Fibroblast of peridontal ligament (primary cell): ENCODE data around the gene ITPR1.

Experiments used
- DNase-seq: peaks from one replicate; pipeline ENCODE4 v3.0.0-alpha.2; 2010; ENCODE audit errors: extremely low read depth

The ITPR1 gene

GRCh38 chr3:4780545-4780957, 287.4 kb downstream of the ITPR1 start:
- no peak for DNase-seq

GRCh38 chr3:4782095-4782494, 288.9 kb downstream of the ITPR1 start:
- no peak for DNase-seq

- no peak for DNase-seq
Observed at GRCh38 chr3:4785551-4785950, 292.4 kb downstream of the ITPR1 start.

GRCh38 chr3:4786431-4786830, 293.3 kb downstream of the ITPR1 start:
- DNase-seq: no peak

GRCh38 chr3:4791358-4791757, 298.2 kb downstream of the ITPR1 start:
- DNase-seq: no peak

GRCh38 chr3:4793311-4793710, 300.2 kb downstream of the ITPR1 start:
- no peak for DNase-seq

- peak; percentile 23 for DNase-seq
Observed at GRCh38 chr3:4794331-4794730, 301.2 kb downstream of the ITPR1 start.

- DNase-seq: peak; percentile 24
Observed at GRCh38 chr3:4794798-4795197, 301.6 kb downstream of the ITPR1 start.

- no peak for DNase-seq
Observed at GRCh38 chr3:4795905-4796304, 302.8 kb downstream of the ITPR1 start.

GRCh38 chr3:4797201-4797705, 304.1 kb downstream of the ITPR1 start:
- no peak for DNase-seq

GRCh38 chr3:4799266-4800256, 306.4 kb downstream of the ITPR1 start:
- no peak for DNase-seq

- no peak for DNase-seq
Observed at GRCh38 chr3:4800595-4800994, 307.4 kb downstream of the ITPR1 start.

GRCh38 chr3:4801892-4802291, 308.7 kb downstream of the ITPR1 start:
- DNase-seq: no peak

GRCh38 chr3:4802903-4803302, 309.8 kb downstream of the ITPR1 start:
- DNase-seq: no peak

- no peak for DNase-seq
Observed at GRCh38 chr3:4804161-4805058, 311.3 kb downstream of the ITPR1 start.

GRCh38 chr3:4805662-4806061, 312.5 kb downstream of the ITPR1 start:
- no peak for DNase-seq

- no peak for DNase-seq
Observed at GRCh38 chr3:4806535-4807108, 313.5 kb downstream of the ITPR1 start.

- no peak for DNase-seq
Observed at GRCh38 chr3:4807381-4808280, 314.5 kb downstream of the ITPR1 start.

GRCh38 chr3:4808637-4809036, 315.5 kb downstream of the ITPR1 start:
- no peak for DNase-seq

- no peak for DNase-seq
Observed at GRCh38 chr3:4809922-4810321, 316.8 kb downstream of the ITPR1 start.

- no peak for DNase-seq
Observed at GRCh38 chr3:4812591-4812990, 319.4 kb downstream of the ITPR1 start.
